H54 (cell line): Measurements from ENCODE around the gene ITPR1.

Experiments used
- DNase-seq: peaks from one replicate; pipeline ENCODE4 v3.0.0; 2011; ENCODE audit warnings: low spot score, mixed read lengths; ENCODE audit not compliant: insufficient read length
- FAIRE-seq: peaks from 3 replicates; lab custom pipeline; 2011; peaks lifted over from hg19 to GRCh38; lab: Jason Lieb, UNC
- POLR2A ChIP-seq: IDR thresholded peaks from 2 replicates; pipeline ENCODE4 v1.6.1; 2011; ENCODE audit warnings: low read depth, mild to moderate bottlenecking, low read length

The ITPR1 gene

GRCh38 chr3:4525560-4526223 is 32.5 kb downstream of the ITPR1 start:
- TF ChIP-seq POLR2A, result no peak
- DNase-seq (no peak), FAIRE-seq (no peak)

- DNase-seq, result no peak
- no peak for TF ChIP-seq POLR2A
- no peak for FAIRE-seq
These were observed 35.2 kb downstream of the ITPR1 start for GRCh38 chr3:4528320-4528719.

DNA sequence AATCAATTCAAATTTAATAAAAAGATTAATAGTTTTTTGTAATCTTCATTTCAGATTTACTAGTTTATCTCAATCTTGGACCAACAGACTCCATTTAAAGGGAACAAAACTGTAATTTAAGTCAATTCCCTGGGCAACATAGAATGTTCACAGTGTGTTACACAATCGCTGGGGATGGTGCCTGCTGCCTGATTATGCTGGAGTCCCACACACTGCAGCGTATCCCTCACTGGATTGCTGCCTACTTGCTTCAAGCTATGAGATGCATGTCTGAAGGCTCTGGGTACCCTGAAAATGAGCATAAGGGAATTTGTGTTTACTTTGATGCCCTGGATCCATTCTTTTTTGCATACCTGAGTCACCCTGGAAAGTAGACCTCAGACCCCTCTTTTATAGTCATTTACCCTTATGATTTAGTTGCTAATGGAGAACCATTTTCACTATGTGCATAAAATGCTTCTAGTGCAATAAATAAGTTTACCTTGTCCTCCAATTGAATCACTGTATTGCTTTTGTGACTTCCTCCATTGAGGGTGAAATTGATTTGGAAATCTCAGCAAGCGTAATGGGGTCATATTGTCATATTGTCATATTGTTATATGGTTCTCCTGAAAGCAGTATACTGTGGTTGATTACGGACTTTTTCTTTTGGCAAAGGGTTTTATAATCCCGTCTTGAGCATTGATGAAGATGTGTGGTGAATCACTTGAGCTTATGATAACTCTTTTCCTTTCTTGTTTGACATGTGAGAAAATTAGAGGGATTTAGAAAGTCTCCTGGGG is 35.9 kb downstream of the ITPR1 start:
- DNase-seq (no peak), FAIRE-seq (no peak)
- no peak for TF ChIP-seq POLR2A

DNA sequence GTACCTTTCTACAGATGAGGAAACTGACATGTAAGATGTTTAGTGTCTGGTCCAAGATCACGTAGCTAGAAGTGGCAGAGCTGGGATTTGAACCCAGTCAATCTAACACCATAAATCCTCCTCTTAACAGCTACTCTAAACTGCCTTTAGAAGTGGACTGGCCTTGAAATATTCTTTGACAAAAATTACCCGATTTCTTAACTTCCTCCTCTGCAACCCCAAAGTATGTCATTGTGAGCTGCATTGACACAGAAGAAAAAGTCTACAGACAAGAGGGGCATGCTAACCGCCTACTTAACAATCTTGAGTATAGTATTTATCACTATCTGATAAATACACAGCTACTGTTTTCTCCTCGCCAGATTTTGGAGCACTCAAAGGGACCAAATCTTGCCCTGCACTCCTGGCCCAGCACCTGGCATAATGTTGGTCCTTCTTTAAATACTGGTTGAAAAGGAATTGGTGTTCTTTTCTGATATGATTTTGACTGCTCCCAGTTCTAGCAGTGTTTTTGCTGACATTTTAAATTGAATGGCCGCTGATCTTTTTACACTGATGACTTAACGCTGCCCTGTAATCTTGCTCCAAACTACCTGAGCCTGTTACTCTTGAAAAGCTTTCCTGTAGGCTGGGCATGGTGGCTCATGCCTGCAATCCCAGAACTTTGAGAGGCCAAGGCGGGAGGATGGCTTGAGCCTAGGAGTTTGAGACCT is 36.9 kb downstream of the ITPR1 start:
- DNase-seq (no peak), FAIRE-seq (no peak)
- TF ChIP-seq POLR2A, result no peak

GRCh38 chr3:4531478-4532025 is 38.4 kb downstream of the ITPR1 start:
- FAIRE-seq, result no peak
- DNase-seq, result peak; percentile 27
- TF ChIP-seq POLR2A, result no peak

- TF ChIP-seq POLR2A, result no peak
- FAIRE-seq (no peak), DNase-seq (no peak)
These were observed 39.5 kb downstream of the ITPR1 start for GRCh38 chr3:4532535-4533112.

DNA sequence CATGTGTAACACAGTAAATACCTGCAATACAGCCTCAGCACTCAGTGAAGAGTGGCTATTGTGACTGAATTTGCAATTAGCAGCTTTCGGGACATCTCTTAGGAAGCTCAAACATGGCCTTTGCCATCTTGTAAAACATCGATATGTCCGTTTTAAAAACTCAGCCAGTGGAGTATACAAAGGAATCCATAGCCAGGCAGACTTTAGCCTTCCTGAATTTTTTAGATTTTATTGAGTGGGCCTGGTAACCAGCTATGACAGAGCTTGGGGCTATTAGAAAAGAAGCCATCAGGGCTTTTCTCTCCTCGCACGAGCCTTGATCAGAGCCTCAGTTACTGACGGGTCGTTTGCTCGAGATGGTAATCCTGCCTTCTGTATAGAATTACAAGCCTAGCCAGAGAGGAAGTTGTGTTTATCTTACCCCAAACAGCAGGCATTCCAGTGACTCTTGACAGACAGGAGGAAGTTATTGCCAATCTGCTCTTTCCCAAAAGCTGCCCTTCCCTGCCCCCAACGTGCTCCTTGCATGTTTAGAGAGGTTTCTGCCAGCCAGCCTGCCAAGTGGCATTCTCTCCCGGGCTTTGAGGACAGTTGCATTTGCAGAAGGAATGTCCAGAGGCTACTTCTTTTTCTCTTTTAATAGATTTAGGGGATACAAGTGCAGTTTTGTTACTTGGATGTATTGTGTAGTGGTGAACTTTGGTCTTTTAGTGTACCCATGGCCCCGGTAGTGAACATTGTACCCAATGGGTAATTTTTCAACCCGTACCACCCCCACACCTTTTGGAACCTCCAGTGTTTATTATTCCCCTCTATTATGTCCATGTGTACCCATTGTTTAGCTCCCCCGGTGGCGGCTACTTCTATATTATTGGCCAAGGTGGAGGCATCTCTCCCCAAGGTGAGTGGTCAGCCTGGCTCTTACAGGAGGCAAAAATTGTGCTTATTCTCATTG is 40.6 kb downstream of the ITPR1 start:
- FAIRE-seq, result no peak
- no peak for DNase-seq
- TF ChIP-seq POLR2A, result no peak

GRCh38 chr3:4534906-4535305 is 41.8 kb downstream of the ITPR1 start:
- FAIRE-seq, result no peak
- no peak for DNase-seq
- TF ChIP-seq POLR2A, result no peak

DNA sequence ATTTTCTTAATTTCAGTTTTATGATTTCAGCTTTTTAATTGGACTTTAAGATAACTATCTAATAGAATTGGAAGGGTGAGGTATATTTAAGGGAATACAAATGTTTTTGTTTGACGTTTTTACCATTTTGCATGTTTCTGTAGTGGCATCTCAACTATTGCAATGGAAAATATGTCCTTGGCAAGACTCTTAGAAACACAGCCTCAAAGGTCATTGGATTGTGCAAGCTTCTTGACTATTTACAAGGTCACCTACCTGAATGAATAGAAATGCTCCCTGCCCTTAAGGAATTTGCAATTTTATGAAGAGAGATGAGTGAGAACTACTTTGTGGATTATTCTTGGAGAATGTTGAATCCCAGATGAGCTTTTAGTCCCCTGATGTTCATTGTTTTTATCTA is 43.1 kb downstream of the ITPR1 start:
- TF ChIP-seq POLR2A, result no peak
- DNase-seq (no peak), FAIRE-seq (no peak)

GRCh38 chr3:4540267-4540666 is 47.1 kb downstream of the ITPR1 start:
- no peak for TF ChIP-seq POLR2A
- FAIRE-seq (no peak), DNase-seq (no peak)

- DNase-seq, result no peak
- no peak for FAIRE-seq
- no peak for TF ChIP-seq POLR2A
These were observed 50.0 kb downstream of the ITPR1 start for GRCh38 chr3:4543110-4543509.

- TF ChIP-seq POLR2A, result no peak
- DNase-seq (no peak), FAIRE-seq (no peak)
These were observed 53.4 kb downstream of the ITPR1 start for GRCh38 chr3:4546346-4547178.
